Neutrophil (primary cell): ENCODE results near the gene PKHD1.

Source experiments
- H3K27ac ChIP-seq: fragments of 200-600 bp; sonication (generic); 2 replicates; pipeline ENCODE4 v1.5.1; 2016; ENCODE audit warnings: mild to moderate bottlenecking, moderate library complexity
- H3K27me3 ChIP-seq: fragments of 200-600 bp; sonication (generic); 2 replicates; pipeline ENCODE4 v1.6.0; 2016; ENCODE audit warnings: mild to moderate bottlenecking
- H3K36me3 ChIP-seq: fragments of 200-600 bp; sonication (generic); 2 replicates; pipeline ENCODE4 v1.5.1; 2017
- H3K4me1 ChIP-seq, 2 experiments: fragments of 200-600 bp in 1 of 2; sonication (generic) in 1 of 2; 1 replicate in 1 of 2; 2 replicates in 1 of 2; pipeline versions ENCODE4 v1.5.1 to v1.6.1; 2013 to 2016; ENCODE audit warnings: low read depth in 1 of 2, low read length in 1 of 2, mild to moderate bottlenecking in 1 of 2, moderate library complexity in 1 of 2; ENCODE audit not compliant: control insufficient read depth in 1 of 2, insufficient read depth in 1 of 2
- H3K4me3 ChIP-seq, 2 experiments: fragments of 200-600 bp in 1 of 2; sonication (generic) in 1 of 2; 1 replicate in 1 of 2; 2 replicates in 1 of 2; pipeline ENCODE4 v1.5.1; 2013 to 2016; ENCODE audit warnings: low read depth in 1 of 2, low read length in 1 of 2, mild to moderate bottlenecking in 1 of 2, moderate library complexity in 1 of 2
- H3K9me3 ChIP-seq: fragments of 200-600 bp; sonication (generic); 2 replicates; pipeline ENCODE4 v1.5.1; 2016
- TF ChIP-seq, protein P1 (sequence below): fragments of 200-600 bp; sonication (generic); IDR thresholded peaks from 2 replicates; pipeline ENCODE4 v1.5.1; 2016; ENCODE audit warnings: antibody characterized with exemption

The PKHD1 gene

GRCh38 chr6:52022675-52023074 lies 64.7 kb downstream of the PKHD1 start:
- Histone ChIP-seq H3K4me3 (no peak overlapping the region), H3K4me1 (peaks cover 0 to 30% of the 10 kb centered on the region in 2 experiments), H3K9me3 (no peaks in the 10 kb centered on the region), H3K27ac (no peak overlapping the region), H3K36me3 (no peaks in the 10 kb centered on the region), H3K27me3 (no peaks in the 10 kb centered on the region)
- TF ChIP-seq, protein P1, sequence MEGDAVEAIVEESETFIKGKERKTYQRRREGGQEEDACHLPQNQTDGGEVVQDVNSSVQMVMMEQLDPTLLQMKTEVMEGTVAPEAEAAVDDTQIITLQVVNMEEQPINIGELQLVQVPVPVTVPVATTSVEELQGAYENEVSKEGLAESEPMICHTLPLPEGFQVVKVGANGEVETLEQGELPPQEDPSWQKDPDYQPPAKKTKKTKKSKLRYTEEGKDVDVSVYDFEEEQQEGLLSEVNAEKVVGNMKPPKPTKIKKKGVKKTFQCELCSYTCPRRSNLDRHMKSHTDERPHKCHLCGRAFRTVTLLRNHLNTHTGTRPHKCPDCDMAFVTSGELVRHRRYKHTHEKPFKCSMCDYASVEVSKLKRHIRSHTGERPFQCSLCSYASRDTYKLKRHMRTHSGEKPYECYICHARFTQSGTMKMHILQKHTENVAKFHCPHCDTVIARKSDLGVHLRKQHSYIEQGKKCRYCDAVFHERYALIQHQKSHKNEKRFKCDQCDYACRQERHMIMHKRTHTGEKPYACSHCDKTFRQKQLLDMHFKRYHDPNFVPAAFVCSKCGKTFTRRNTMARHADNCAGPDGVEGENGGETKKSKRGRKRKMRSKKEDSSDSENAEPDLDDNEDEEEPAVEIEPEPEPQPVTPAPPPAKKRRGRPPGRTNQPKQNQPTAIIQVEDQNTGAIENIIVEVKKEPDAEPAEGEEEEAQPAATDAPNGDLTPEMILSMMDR, result no peak

- TF ChIP-seq, protein P1, result peak; percentile 56
- Histone ChIP-seq H3K27ac (no peak overlapping the region), H3K9me3 (no peaks in the 10 kb centered on the region), H3K36me3 (no peaks in the 10 kb centered on the region), H3K4me1 (peaks cover 0 to 46% of the 10 kb centered on the region in 2 experiments), H3K4me3 (no peak overlapping the region), H3K27me3 (no peaks in the 10 kb centered on the region)
Observed at GRCh38 chr6:52020945-52021570, 66.4 kb downstream of the PKHD1 start.

DNA sequence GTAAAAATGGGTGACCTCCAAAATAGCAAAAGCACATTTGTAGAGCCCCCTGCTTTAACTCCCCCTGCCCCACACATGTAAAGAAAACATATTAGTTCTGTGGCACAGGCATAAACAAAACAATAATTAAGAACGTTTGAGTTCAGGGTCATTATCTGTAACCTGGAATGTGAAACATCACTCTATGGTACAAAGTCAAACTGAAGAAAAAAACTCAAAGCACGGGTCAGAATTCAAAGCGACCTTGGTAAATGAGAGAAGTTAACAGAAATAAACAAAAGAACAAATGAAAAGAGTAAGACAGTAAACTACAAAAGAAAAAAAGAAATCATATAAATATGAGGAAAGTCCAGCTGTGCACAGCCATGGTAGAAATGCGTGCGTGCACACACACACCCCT lies 67.5 kb downstream of the PKHD1 start:
- H3K36me3 ChIP-seq, result no peaks in the 10 kb centered on the region
- H3K9me3 ChIP-seq, result no peaks in the 10 kb centered on the region
- no peaks in the 10 kb centered on the region for H3K27me3 ChIP-seq
- H3K27ac ChIP-seq, result no peak overlapping the region
- TF ChIP-seq, protein P1, result no peak
- peaks cover 0 to 55% of the 10 kb centered on the region in 2 experiments for H3K4me1 ChIP-seq
- H3K4me3 ChIP-seq, result no peak overlapping the region

DNA sequence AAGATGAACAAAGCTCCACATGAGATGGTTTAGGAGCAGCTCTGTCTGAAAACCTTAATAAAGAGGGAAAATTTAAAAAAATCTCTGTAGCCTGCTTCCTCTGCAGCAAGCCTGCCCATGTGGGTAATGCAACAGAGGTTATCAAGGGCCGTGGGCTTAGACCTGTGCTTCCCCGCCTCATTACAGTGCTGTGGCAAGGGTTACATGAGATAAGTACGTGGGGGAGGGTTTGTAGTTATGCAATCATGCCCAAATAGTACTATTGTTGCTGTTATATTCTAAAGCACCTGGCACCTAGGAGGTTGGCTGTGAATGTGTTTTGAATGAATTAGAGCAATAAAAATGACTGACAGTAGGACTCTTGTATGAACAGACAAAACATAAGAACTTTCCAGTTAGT lies 68.3 kb downstream of the PKHD1 start:
- no peak overlapping the region for H3K4me3 ChIP-seq
- H3K27ac ChIP-seq, result no peak overlapping the region
- H3K9me3 ChIP-seq, result no peaks in the 10 kb centered on the region
- TF ChIP-seq, protein P1, result no peak
- H3K4me1 ChIP-seq, result peaks cover 0 to 55% of the 10 kb centered on the region in 2 experiments
- H3K36me3 ChIP-seq, result no peaks in the 10 kb centered on the region
- H3K27me3 ChIP-seq, result no peaks in the 10 kb centered on the region

DNA sequence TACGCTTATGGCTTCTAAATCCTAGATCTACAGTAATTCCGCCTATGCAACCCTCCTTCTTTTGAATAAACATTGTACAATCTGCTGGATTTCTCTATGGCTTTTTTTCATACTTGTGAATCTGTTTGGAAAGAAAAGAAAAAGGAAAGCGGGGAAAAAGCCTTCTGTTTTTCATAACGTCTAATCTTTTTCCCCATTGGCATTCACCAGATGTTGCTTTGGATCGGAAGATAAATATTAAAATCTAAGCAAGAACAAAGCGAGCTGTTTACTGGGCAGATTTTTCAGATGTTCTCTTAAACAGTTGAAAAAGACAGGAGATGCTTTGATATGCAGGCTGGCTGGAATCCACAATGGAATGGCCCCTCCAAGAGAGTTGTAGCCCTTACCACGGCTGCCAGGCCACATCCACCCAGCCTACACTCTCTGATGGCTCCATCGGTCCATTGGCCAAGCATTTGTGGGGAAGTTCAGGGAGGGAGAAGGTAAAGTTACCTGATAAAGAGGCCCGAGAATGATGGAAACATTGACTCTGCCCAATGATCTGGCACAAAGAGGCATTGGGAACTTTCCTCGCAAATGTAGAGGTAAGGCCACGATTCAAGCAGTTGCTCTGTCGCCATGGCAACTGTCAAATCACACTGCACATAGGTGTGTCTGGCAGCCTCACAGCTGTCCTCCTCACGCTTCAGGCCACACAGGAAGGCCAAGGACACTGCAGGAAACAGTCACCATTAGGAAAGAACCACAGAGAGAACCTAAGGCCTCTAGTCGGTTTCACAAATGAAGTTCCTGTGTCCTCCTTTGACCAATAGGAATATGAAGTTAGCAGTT lies 70.3 kb downstream of the PKHD1 start:
- Histone ChIP-seq H3K27me3 (no peaks in the 10 kb centered on the region), H3K4me3 (no peak overlapping the region), H3K9me3 (no peaks in the 10 kb centered on the region), H3K36me3 (no peaks in the 10 kb centered on the region), H3K27ac (no peak overlapping the region), H3K4me1 (peaks cover 0 to 61% of the 10 kb centered on the region in 2 experiments)
- TF ChIP-seq, protein P1, result no peak
